ENCODE data around the gene AGBL4.

GRCh38 chr1:49389699-49390098 lies 634.1 kb downstream of the AGBL4 start:
- TF ChIP-seq MAX (IDR thresholded peaks at IDR 0.05): no peak
- TF ChIP-seq YY1 (IDR thresholded peaks at IDR 0.05; ENCODE audit: low read depth): no peak
- TF ChIP-seq EGR1 (IDR thresholded peaks at IDR 0.05): no peak
- TF ChIP-seq FOXM1 (IDR thresholded peaks at IDR 0.05; ENCODE audit: borderline replicate concordance, low read depth): no peak
- TF ChIP-seq TCF12 (IDR thresholded peaks at IDR 0.05; ENCODE audit: low read depth): no peak

Measured in Ishikawa (cell line).